ENCODE measurements around the gene GEMIN4. TPM values are rescaled to one million over a fixed set of nuclear protein-coding genes. Genes with fewer than 3 reads are reported as not detected.

The GEMIN4 gene
- polyA plus RNA-seq, 2 of the 4 experiments (the other 2 are of a cell fraction), result 36.1 to 47.6 TPM

DNA sequence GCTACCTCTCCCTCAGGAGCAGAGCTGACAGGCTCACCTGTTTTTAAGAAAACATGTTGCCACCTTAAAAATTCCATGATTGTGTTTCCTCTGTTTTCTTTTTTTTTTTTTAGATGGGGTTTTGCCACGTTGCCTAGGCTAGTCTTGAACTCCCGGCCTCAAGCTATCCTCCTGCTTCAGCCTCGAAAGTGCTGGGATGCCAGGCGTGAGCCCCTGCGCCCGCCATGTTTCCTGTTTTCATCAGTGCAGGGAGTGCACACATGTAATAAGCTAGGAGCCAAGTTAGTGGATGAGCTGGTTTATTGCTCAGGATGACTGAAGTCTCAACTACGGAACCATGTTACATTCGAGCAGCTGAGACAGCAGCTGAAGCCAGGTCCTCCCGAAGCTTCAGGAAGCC lies 43.7 kb upstream of the GEMIN4 start:
- ChIA-PET POLR2A (interaction anchor here (0.8 to 2.2 kb wide), 4 partner anchors 14 to 201 kb away, joined by 3 to 17 read pairs (median 4); partner anchors contain the start of genes GLOD4, MRM3 and TIMM22), CTCF (interaction anchor here (0.6 to 19.5 kb wide), 33 partner anchors 9 to 261 kb away, joined by 3 to 428 read pairs (median 5); partner anchors contain the start of genes GLOD4, MRM3, NXN and TIMM22)
- DNase-seq (ENCODE audit: low read depth in 1 of 2, low spot score in 1 of 2) (no peak), ATAC-seq (no peak), FAIRE-seq (no peak)
- Histone ChIP-seq H3K9me3 (no peaks in the 10 kb centered on the region), H3K4me2 (no peak overlapping the region), H3K27ac (no peak overlapping the region), H3K4me1 (peaks cover 7% of the 10 kb centered on the region), H3K4me3 (no peak overlapping the region)
- TF ChIP-seq CBX8 (IDR thresholded peaks at IDR 0.05) (no peak), RFX5 (IDR thresholded peaks at IDR 0.05) (no peak), ZNF302 (CRISPR knock-in tag; IDR thresholded peaks at IDR 0.05) (no peak), BHLHE40 (IDR thresholded peaks at IDR 0.05; ENCODE audit: low read depth, low read length) (no peak)
- 83% methylated on average over 9 of the region's 9 CpGs for WGBS (ENCODE audit: missing lambda C conversion rate)

- FAIRE-seq, result no peak
These were observed 43.2 kb upstream of the GEMIN4 start for GRCh38 chr17:795276-795675.

DNA sequence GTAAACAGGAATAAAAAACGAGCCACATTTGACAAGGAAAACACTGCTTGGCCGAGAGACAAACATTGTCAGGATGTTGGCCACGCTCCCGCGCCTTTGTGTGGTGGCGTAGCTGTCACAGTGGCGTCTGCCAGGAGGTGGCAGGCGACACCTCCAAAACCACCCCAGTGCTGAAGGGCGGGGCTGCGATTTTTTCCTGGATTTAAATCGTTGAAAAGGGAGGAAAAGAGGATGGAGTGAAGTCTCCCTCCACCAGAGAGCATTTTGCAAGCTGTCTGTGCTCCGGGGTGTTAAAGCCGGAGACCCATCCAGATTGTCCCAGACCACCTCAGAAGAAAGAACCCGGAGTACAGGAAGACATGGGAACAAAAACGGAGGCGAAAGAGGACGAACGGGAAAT lies 42.8 kb upstream of the GEMIN4 start:
- WGBS (ENCODE audit: missing lambda C conversion rate), result 22% methylated on average over 18 of the region's 18 CpGs

More at GRCh38 chr17:795276-795675, 43.2 kb upstream of the GEMIN4 start:
- no peak for TF ChIP-seq HOXA7 (CRISPR knock-in tag; IDR thresholded peaks at IDR 0.05)
- TF ChIP-seq CBX8 (IDR thresholded peaks at IDR 0.05), result no peak
- TF ChIP-seq, protein P1, sequence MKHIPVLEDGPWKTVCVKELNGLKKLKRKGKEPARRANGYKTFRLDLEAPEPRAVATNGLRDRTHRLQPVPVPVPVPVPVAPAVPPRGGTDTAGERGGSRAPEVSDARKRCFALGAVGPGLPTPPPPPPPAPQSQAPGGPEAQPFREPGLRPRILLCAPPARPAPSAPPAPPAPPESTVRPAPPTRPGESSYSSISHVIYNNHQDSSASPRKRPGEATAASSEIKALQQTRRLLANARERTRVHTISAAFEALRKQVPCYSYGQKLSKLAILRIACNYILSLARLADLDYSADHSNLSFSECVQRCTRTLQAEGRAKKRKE (CRISPR knock-in tag; IDR thresholded peaks at IDR 0.05; ENCODE audit: low read depth), result no peak
- TF ChIP-seq SMC3 (IDR thresholded peaks at IDR 0.05), result no peak
- TF ChIP-seq PBX3 (IDR thresholded peaks at IDR 0.05), result no peak
- no peak for TF ChIP-seq POLR2A (IDR thresholded peaks at IDR 0.05; ENCODE audit: low read length)
- no peak for TF ChIP-seq MAFK (IDR thresholded peaks at IDR 0.05; ENCODE audit: partially characterized antibody)
- no peak for TF ChIP-seq EP300 (IDR thresholded peaks at IDR 0.05)
- no peak for TF ChIP-seq NPAS2 (CRISPR knock-in tag; IDR thresholded peaks at IDR 0.05; ENCODE audit: borderline replicate concordance)
- TF ChIP-seq JUN (IDR thresholded peaks at IDR 0.05), result no peak
- TF ChIP-seq CBX2 (IDR thresholded peaks at IDR 0.05; ENCODE audit: borderline replicate concordance, low read depth), result no peak
- TF ChIP-seq RARB (CRISPR knock-in tag; IDR thresholded peaks at IDR 0.05), result no peak
- TF ChIP-seq EHF (CRISPR knock-in tag; IDR thresholded peaks at IDR 0.05), result no peak
- no peak for TF ChIP-seq KDM1A (IDR thresholded peaks at IDR 0.05; ENCODE audit: low read depth)
- TF ChIP-seq HEYL (CRISPR knock-in tag; IDR thresholded peaks at IDR 0.05), result no peak
- TF ChIP-seq GATA3 (IDR thresholded peaks at IDR 0.05; ENCODE audit: borderline replicate concordance), result no peak
- no peak for TF ChIP-seq POLR2AphosphoS2 (conservative IDR thresholded peaks at IDR 0.05; ENCODE audit: low read length)
- TF ChIP-seq CHD4 (IDR thresholded peaks at IDR 0.05; ENCODE audit: borderline replicate concordance), result no peak
- CTCF ChIA-PET, result interaction anchor here (0.6 to 19.5 kb wide), 40 partner anchors 9 to 383 kb away, joined by 3 to 428 read pairs (median 4); partner anchors contain the start of genes GLOD4, MRM3, NXN and TIMM22
- Histone ChIP-seq H3K4me2 (peak overlapping the region; percentile 12; the same call in 1 of the 3 replicates), H3K4me1 (peaks cover 7% of the 10 kb centered on the region), H3K9me3 (no peaks in the 10 kb centered on the region), H3K4me3 (no peak overlapping the region), H3K27ac (peak overlapping the region in 1 of 2 experiments; percentile 17; a peak in 2 of 6 replicates)
- POLR2A ChIA-PET, result interaction anchor here (0.8 to 2.2 kb wide), 4 partner anchors 48 to 201 kb away, joined by 3 to 17 read pairs (median 4); partner anchors contain the start of genes NXN and TIMM22
- DNase-seq (ENCODE audit: low read depth in 1 of 2, low spot score in 1 of 2) (no peak), ATAC-seq (no peak)
- WGBS (ENCODE audit: missing lambda C conversion rate), result 86% methylated on average over 14 of the region's 14 CpGs

More for the DNA sequence above, 42.8 kb upstream of the GEMIN4 start:
- FAIRE-seq (peak; percentile 46), DNase-seq (ENCODE audit: low read depth in 1 of 2, low spot score in 1 of 2) (peak; percentile 79 to 87), ATAC-seq (peak; percentile 65 to 80)
- Histone ChIP-seq H3K4me3 (no peak overlapping the region), H3K9me3 (no peaks in the 10 kb centered on the region), H3K4me2 (peak overlapping the region; percentile 12; the same call in 2 of the 3 replicates), H3K27ac (peak overlapping the region in 1 of 2 experiments; percentile 17; a peak in 2 of 6 replicates), H3K4me1 (peaks cover 7% of the 10 kb centered on the region)
- TF ChIP-seq HDAC2 (IDR thresholded peaks at IDR 0.05) (no peak), NFE2L2 (conservative IDR thresholded peaks at IDR 0.05; ENCODE audit: low read length) (no peak), CHD2 (IDR thresholded peaks at IDR 0.05; ENCODE audit: low read length, partially characterized antibody) (no peak), MAX (IDR thresholded peaks at IDR 0.05) (peak; percentile 67), CBX2 (IDR thresholded peaks at IDR 0.05; ENCODE audit: borderline replicate concordance, low read depth) (no peak), TP53 (CRISPR knock-in tag; IDR thresholded peaks at IDR 0.05) (no peak), CEBPB (IDR thresholded peaks at IDR 0.05) (no peak), SREBF2 (IDR thresholded peaks at IDR 0.05) (no peak), CHD4 (IDR thresholded peaks at IDR 0.05; ENCODE audit: borderline replicate concordance) (no peak), ELK1 (IDR thresholded peaks at IDR 0.05; ENCODE audit: low read depth, low read length) (no peak), MAZ (IDR thresholded peaks at IDR 0.05; ENCODE audit: borderline replicate concordance, low read depth, low read length) (peak; percentile 61; the same call in 1 of the 2 replicates), SMC3 (IDR thresholded peaks at IDR 0.05) (peak; percentile 99), POLR2A (IDR thresholded peaks at IDR 0.05; ENCODE audit: low read length) (no peak), EHMT2 (IDR thresholded peaks at IDR 0.05; ENCODE audit: low read depth) (no peak), RAD21 (conservative IDR thresholded peaks at IDR 0.05 in 1 of 2, IDR thresholded peaks at IDR 0.05 in 1 of 2) (peak; percentile 97 to 98), FOSL2 (IDR thresholded peaks at IDR 0.05) (no peak), FOSL2 (CRISPR knock-in tag; IDR thresholded peaks at IDR 0.05) (no peak)
- TF ChIP-seq, protein P2, sequence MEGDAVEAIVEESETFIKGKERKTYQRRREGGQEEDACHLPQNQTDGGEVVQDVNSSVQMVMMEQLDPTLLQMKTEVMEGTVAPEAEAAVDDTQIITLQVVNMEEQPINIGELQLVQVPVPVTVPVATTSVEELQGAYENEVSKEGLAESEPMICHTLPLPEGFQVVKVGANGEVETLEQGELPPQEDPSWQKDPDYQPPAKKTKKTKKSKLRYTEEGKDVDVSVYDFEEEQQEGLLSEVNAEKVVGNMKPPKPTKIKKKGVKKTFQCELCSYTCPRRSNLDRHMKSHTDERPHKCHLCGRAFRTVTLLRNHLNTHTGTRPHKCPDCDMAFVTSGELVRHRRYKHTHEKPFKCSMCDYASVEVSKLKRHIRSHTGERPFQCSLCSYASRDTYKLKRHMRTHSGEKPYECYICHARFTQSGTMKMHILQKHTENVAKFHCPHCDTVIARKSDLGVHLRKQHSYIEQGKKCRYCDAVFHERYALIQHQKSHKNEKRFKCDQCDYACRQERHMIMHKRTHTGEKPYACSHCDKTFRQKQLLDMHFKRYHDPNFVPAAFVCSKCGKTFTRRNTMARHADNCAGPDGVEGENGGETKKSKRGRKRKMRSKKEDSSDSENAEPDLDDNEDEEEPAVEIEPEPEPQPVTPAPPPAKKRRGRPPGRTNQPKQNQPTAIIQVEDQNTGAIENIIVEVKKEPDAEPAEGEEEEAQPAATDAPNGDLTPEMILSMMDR (IDR thresholded peaks at IDR 0.05), result peak; percentile 92
- ChIA-PET CTCF (interaction anchor here (0.6 to 19.5 kb wide), 39 partner anchors 9 to 590 kb away, joined by 3 to 428 read pairs (median 4); partner anchors contain the start of genes GLOD4, MRM3, NXN and TIMM22), POLR2A (interaction anchor here (0.8 to 2.2 kb wide), 3 partner anchors 185 to 202 kb away, joined by 4 to 17 read pairs (median 4); partner anchors contain the start of genes NXN and TIMM22)
